ENCODE measurements around the gene MCUR1.
"Not testable (repeated sequence)": the region's sequence is repeated elsewhere in the genome, so short reads cannot be mapped to it uniquely, and the experiment has no call there.

MCUR1 gene

GRCh38 chr6:13828656-13829301, 14.4 kb upstream of the MCUR1 start:
- DNase-seq, result not testable (repeated sequence)

GRCh38 chr6:13827032-13827431, 12.7 kb upstream of the MCUR1 start:
- no peak for DNase-seq

GRCh38 chr6:13825871-13826270, 11.5 kb upstream of the MCUR1 start:
- DNase-seq, result no peak

- no peak for DNase-seq
Observed at GRCh38 chr6:13818341-13818740, 4.0 kb upstream of the MCUR1 start.

- DNase-seq, result peak; percentile 7
Observed at GRCh38 chr6:13814938-13815575, 700 bp upstream of the MCUR1 start.

GRCh38 chr6:13813621-13814175, 659 bp downstream of the MCUR1 start:
- DNase-seq, result peak; percentile 80

GRCh38 chr6:13813026-13813425, 1.3 kb downstream of the MCUR1 start:
- DNase-seq, result no peak

- no peak for DNase-seq
Observed at GRCh38 chr6:13812359-13812642, 2.1 kb downstream of the MCUR1 start.

- DNase-seq, result no peak
Observed at GRCh38 chr6:13811627-13812358, 2.6 kb downstream of the MCUR1 start.

GRCh38 chr6:13810688-13811446, 3.5 kb downstream of the MCUR1 start:
- DNase-seq, result no peak

- DNase-seq, result no peak
Observed at GRCh38 chr6:13808801-13809200, 5.6 kb downstream of the MCUR1 start.

GRCh38 chr6:13807696-13808095, 6.7 kb downstream of the MCUR1 start:
- peak; percentile 49 for DNase-seq

- peak; percentile 26 for DNase-seq
Observed at GRCh38 chr6:13803581-13803980, 10.8 kb downstream of the MCUR1 start.

- DNase-seq, result no peak
Observed at GRCh38 chr6:13800615-13801014, 13.7 kb downstream of the MCUR1 start.

GRCh38 chr6:13796781-13797180, 17.6 kb downstream of the MCUR1 start:
- DNase-seq, result no peak

GRCh38 chr6:13795041-13795750, 19.2 kb downstream of the MCUR1 start:
- DNase-seq, result peak; percentile 84

- peak; percentile 92 for DNase-seq
Observed at GRCh38 chr6:13794184-13794583, 20.2 kb downstream of the MCUR1 start.

- no peak for DNase-seq
Observed at GRCh38 chr6:13789746-13790145, 24.6 kb downstream of the MCUR1 start.

GRCh38 chr6:13788820-13789219, 25.5 kb downstream of the MCUR1 start:
- DNase-seq, result no peak

- DNase-seq, result peak; percentile 67
Observed at GRCh38 chr6:13787137-13787536, 27.2 kb downstream of the MCUR1 start.

- not testable (repeated sequence) for DNase-seq
Observed at GRCh38 chr6:13780162-13780561, 34.2 kb downstream of the MCUR1 start.

GRCh38 chr6:13778028-13778427, 36.3 kb downstream of the MCUR1 start:
- DNase-seq, result no peak
